Activated naive CD4-positive, alpha-beta T cell treated with anti-CD3 and anti-CD28 coated beads, Interleukin-2, amount 10 ng/mL, durations not matched to agents 5 hours and 36 hours (primary cell): ENCODE results near the gene CCDC171. TPM values are rescaled to one million over a fixed set of nuclear protein-coding genes. Genes with fewer than 3 reads are reported as not detected.

Source experiments
- total RNA-seq, 2 experiments: library from RNA; stranded (reverse); gene quantifications; one replicate each; pipeline ENCODE4 v1.2.3, GENCODE V29; 2021

Gene CCDC171
- 1 to 10 TPM in 1 of 2 experiments, under 1 TPM in 1; 0.91 to 1.3 TPM for total RNA-seq

GRCh38 chr9:15552636-15553527 lies at the start of gene CCDC171:
TSS of gene CCDC171 (plus strand) at chr9:15553043. CDS start at chr9:15564089, 11,046 bp downstream.

GRCh38 chr9:15510789-15511575 lies 41.9 kb upstream of the CCDC171 start, which contains the start of gene PSIP1:
TSS of gene PSIP1 (minus strand) at chr9:15510970. CDS start at chr9:15510188, 782 bp downstream.

Other genes starting within 250 kb of the CCDC171 start
- gene TTC39B, start 245.8 kb upstream of the CCDC171 start, total RNA-seq: 10 to 100 TPM; 24.6 to 24.8 TPM
- 10 to 100 TPM; 28.0 to 29.8 TPM for gene SNAPC3, start 130.2 kb upstream of the CCDC171 start, total RNA-seq
- gene PSIP1, start 42.1 kb upstream of the CCDC171 start, total RNA-seq: 100 to 1,000 TPM; 120 to 125 TPM